Activated T-helper 1 cell treated with anti-CD3 and anti-CD28 coated beads, Interleukin-2, amount 50 U/mL, for 16 hours (primary cell): ENCODE data around the gene CAPZA2.
"Not testable (repeated sequence)": the region's sequence is repeated elsewhere in the genome, so short reads cannot be mapped to it uniquely, and the experiment has no call there.

Experiments used
- DNase-seq, 2 donors: peaks; one replicate each; pipeline ENCODE4 v3.0.0-alpha.2; 2020; ENCODE audit warnings: low read depth in 1 of 2, low spot score in 1 of 2

The CAPZA2 gene

DNA sequence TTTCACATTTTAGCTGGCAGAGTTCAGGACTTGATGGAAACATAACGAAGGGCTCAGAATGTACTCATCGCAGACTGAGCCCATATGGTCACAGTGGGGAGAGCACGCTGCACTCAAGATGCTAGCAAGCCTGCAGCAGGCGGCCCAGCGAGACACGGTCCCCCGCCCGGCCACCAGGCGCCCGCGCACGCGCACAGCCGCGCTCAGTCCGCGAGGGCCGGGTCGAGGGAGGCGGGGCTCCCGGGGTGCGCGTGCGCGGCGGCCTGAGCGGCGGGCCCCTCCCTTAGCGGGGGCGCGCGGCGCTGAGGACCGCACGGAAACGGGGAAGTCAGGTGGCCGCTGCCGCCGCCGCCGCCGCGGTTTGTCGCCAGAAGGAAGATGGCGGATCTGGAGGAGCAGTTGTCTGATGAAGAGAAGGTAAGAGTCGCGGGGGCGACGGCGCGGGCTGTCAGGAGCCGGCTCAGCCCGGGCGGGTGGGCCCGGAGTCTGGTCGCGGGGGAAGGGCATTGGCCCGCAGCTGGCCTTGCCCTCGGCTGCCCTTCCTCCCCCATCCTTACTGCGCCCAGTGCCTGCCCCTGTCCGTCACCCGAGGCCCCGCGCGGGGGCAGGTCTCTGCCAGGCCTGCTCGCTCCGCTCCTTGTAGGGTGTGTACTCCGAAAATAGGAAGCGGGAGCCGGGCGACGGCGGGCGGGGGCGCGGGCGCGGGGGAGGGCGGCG lies at the start of gene CAPZA2:
Gene CAPZA2 (plus strand): TSS at position 354 of the 717 bp plus-strand sequence. CDS start 25 bp downstream, at position 379.
- peak; percentile 86 to 94 for DNase-seq

DNA sequence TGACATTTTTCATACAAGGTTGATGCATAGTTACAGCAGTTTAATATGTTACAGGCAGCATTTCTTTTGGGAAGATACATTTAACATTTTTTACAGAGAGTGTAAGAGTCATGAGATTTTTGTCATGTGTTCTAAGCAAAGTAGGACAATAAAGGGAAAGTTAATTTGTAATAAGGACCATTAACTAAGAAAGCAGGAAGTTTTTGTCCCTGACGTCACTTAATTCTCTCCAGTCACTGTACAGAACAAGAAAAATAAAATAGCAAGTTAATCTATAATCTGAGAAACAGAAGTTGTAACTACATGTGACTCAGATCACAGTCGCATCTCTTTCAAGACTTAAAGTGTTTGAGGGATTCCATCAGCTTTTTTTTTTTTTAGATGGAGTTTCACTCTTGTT lies 49.5 kb upstream of the CAPZA2 start:
- no peak for DNase-seq

DNA sequence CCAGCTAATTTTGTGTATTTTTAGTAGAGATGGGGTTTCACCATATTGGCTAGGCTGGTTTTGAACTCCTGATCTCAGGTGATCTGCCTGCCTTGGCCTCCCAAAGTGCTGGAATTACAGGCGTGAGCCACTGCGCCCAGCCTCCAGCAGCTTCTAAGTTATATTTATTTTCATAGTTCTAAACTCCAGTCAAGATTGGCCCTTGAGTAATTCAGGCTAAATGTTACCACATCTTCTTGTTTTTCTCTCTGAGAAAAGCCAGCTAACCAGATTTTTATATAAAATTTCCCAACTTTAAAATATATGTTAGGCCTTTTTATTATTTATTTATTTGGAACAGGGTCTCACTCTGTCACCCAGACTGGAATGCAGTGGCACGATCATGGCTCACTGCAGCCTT lies 49.0 kb upstream of the CAPZA2 start:
- not testable (repeated sequence) for DNase-seq

DNA sequence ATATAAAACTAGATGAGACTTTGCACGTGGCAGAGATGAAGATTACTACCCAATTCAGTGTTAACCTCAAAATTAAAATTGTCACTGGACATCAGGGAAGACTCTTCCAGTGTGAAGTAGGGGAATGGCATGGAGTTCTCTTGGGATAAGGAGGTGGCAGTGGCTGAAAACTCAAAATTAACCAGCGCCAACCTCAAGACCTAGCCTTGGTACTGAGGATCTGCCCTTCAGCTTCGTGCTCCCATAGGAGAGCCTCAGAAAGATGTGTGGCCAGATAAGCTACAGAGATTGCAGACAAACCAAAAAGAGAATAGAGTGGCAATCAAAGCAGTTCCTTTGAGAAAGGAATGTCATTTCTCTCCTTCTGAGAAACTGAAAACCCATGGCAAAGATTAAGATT lies 47.3 kb upstream of the CAPZA2 start:
- no peak for DNase-seq

DNA sequence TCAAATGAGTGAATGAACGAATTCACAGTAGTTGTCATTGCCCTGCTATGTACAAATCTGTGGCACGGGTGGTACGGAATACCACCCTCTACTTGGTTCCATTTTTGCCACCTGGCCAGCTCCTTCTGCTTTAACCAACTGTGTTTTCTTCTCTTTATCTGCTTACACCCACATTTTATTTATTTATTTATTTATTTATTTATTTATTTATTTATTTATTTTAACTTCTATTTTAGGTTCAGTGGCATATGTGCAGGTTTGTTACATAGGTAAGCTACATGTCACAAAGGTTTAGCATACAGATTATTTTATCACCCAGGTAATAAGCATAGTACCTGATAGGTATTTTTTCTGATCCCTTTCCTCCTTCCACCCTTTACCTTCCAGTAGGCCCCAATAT lies 42.2 kb upstream of the CAPZA2 start:
- no peak for DNase-seq

DNA sequence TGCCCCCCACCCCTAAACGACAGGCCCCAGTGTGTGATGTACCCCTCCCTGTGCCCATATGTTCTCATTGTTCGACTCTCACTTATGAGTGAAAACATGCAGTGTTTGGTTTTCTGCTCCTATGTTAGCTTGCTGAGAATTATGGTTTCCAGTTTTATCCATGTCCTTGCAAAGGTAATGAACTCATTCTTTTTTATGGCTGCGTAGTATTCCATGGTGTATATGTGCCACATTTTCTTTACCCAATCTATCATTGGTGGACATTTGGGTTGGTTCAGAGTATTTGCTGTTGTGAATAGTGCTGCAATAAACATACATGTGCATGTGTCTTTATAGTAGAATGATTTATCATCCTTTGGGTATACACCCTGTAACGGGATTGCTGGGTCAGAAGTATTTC lies 40.7 kb upstream of the CAPZA2 start:
- DNase-seq: not testable (repeated sequence)

DNA sequence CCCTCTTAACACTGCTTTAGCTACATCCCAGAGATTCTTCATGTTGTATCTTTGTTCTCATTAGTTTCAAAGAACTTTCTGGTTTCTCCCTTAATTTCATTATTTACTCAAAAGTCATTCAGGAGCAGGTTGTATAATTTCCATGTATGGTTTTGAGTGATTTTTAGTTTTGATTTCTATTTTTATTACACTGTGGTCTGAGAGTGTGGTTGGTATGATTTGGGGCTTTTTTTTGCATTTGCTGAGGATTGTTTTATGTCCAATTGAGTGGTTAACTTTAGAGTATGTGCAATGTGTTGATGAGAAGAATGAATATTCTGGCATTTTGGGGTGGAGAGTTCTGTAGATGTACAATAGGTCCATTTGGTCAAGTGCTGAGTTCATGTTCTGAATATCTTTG lies 37.9 kb upstream of the CAPZA2 start:
- DNase-seq: no peak

DNA sequence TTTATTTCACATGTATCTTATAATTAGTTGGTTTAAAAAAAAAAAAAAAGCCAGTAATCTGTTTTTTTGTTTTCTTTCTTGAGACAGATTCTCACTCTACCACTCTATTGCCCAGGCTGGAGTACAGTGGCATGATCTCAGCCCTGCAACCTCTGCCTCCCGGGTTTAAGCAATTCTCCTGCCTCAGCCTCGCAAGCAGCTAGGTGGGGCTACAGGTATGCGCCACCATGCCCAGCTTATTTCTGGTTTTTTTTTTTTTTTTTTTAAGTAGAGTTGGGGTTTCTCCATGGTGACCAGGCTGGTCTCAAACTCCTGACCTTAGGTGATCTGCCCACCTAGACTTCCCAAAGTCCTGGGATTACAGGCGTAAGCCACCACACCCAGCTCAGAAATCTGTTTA lies 34.1 kb upstream of the CAPZA2 start:
- DNase-seq: no peak

DNA sequence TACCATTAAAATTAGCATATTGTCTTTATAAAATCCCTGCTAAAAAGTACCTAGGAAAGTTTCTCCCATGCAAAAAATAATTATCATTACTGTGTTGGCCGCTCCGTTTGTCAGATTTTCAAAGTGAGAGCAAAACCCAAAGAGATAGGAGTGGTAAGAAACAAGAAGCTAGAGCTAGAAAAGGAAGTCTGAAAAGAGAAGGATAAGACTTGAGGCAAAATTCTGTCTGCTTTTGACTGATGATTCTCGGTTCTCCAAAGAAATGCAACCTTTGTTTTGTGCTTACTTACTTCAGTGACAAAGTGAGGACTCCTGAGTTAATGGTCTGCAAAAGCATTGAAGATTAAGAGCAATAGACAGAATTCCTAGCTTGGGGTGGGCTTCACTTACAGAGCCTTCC lies 33.3 kb upstream of the CAPZA2 start:
- DNase-seq: no peak

DNA sequence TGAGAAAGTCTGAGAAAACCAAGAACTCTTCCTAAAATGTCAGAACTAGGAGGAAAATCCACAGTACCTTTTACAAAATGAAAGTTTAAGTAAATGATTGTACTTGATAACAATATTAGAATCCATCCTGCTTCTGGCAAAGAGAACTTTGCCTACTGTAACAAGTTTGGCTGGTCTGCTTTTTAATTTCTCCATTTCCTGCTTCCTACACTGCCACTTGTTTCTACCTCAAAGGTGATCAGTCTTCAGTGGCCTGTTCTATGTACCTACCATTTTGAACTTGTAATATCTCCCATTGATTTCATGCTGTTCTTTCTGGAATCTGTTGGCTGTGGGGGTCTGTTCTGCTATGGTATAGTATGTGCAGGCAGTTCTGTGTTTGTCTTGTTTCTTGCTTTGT lies 32.9 kb upstream of the CAPZA2 start:
- no peak for DNase-seq

DNA sequence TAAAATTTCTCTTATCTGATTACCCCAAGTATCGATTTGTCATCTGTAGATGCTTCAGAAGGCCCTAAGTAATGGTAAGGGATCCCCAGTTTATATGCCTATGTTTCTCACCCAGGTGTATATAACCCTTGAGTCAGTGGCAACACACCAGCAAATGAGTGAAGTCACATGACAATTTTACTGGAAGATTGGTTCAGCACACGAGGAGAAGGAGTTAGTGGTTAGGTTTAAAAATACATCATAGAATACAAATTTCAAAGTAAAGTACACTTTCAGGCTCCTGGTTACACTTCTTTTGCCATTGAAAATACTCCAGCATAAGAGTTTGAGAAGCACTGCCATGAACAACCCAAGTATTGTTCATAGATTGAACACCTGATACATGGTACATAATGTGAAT lies 29.7 kb upstream of the CAPZA2 start:
- no peak for DNase-seq

DNA sequence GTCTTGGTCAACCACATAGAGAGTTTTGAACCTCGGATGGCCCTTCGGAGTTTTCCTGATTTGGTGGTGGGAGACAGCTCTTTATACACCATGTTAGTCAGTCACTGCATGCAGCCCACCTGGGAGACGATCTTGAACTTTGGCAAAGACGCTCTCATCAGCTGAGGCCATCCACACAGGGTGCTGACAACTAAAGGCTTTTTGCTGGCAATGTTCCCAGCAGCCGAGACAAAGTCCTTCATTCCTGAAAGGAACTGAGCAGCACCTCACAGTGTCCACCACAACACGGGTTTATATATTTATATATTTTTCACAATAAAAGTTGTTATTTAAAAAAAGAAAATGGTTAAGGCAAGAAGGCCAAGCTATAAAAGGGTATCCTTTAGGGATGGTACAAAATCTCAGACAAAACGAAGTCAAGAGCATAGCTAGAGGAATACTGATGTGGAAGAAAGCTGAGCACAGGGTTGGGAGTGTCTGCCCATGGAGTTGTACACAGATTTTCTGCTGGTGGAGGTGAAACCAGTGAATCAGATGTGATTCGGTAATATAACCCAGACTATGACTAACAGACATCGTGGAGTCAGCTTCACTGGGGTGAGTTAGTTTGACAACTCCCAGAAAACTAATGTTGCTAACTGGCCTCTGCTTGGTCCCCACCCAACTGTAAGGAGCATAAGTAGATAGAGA lies 27.4 kb upstream of the CAPZA2 start:
- DNase-seq: no peak

DNA sequence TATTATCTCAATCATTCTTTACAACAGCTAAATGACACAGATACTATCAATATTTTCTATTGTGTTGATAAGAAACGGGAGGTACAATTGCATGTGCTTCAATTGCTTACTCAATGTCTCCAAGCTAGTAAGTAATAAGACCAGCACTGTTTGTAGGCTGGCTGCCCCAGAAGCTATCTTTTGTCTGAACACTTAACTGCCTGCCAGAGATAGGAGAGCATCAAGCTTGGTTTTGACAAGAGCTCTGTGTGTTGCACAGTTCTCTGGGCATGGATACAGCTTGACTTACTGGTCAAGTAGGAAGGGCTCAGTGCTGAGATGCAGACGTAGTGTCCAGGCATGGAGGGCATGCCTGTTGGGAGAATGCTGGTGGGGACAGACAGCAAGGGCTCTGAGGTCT lies 26.3 kb upstream of the CAPZA2 start:
- no peak for DNase-seq

DNA sequence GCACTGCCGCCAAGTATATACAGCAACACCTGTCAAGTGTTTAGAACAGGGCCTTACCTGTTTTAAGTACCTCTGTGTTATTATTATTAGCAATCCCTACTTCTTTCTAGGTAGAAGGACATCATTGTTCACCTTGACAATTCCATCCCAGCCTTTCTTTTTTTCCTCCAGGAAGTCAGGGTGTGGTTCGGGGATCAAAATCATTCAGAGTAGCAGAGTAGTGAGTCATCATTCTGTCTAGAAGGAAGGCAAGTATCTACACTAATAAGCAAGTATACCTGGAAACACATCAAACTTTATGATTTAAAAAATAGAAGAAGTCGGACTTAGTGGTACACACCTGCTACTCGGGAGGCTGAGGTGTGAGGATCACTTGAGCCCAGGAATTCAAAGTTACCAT lies 25.5 kb upstream of the CAPZA2 start:
- no peak for DNase-seq

DNA sequence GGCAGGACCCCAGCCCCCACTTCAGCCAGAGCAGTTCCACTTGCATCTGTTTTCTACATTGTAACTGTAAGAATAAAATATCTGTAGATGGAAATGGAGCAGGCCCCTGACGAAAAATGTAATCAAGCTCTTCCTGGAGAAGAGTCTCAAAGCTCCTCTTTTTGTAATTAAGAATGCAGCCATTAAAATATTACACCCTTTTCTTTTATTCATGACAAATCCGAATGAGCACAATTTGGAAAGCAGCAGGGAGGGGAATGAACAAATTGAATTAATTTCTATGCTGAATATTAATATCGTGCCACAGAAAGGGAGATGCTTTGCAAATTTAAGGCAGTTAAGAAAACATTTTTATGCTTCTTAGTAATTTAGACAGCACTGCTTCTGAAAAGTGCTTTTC lies 24.8 kb upstream of the CAPZA2 start:
- no peak for DNase-seq

DNA sequence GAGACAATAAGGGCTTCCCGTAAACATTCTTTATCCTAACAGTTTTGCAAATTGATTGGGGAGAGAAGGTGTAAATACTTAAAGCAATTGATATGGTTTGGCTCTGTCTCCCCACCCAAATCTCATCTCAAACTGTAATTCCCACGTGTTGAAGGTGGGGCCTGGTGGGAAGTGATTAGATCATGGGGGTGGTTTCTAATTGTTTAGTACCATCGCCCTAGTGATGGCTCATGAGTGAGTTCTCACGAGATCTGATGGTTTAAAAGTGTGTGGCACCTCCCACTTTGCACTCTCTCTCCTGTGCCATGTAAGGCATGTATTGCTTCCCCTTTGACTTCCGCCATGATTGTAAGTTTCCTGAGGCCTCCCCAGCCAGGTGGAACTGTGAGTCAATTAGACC lies 22.1 kb upstream of the CAPZA2 start:
- DNase-seq: no peak

DNA sequence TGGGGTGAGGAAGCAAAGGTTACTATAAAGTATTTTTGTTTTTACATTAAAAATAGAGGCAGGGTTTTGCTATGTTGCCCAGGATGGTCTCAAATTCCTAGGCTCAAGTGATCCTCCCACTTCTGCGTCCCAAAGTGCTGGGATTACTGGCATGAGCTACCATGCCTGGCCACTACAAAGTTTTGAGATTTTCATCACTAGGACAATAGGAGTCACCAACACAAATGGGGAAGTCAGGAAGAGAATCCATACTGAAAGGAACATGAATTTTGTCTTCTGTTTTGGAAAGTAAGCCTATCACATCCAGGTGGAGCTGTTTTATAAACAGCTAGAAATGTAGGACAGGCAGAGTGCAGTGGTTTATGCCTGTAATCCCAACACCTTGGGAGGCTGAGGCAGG lies 20.0 kb upstream of the CAPZA2 start:
- DNase-seq: no peak

DNA sequence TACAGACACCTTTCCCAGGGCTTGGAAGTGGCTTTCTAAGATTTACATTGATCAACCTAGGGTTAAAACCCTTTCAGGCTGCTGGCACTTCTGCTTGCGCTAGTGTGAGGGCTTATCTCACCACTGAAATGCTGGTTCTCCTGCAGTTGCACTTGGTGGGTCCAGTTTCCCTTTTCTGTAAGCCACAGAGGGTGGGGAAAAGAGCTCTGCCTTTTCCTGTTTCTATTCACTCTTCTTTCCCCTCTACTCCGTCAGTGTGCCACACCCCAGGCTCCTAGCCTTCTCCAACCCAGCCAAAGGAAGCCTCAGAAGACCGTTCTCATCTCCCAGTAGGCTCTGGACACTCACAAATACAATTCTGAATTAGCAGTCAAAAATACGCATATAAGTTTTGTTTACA lies 19.0 kb upstream of the CAPZA2 start:
- DNase-seq: no peak

DNA sequence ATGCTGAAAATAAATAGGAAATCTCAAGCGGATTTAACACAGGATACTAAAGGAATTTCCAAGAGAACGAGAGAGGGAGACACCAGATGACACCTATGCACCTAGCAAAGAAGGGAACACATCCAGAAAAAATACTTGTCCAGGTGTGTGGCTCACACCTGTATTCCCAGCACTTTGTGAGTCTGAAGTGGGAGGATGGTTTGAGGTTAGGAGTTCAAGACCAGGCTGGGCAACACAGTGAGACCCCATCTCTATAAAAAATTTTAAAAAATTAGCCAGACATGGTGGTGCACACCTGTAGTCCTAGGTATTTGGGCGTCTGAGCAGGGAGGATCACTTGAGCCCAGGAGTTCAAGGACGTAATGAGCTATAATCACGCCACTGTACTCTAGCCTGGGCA lies 11.2 kb upstream of the CAPZA2 start:
- no peak for DNase-seq

DNA sequence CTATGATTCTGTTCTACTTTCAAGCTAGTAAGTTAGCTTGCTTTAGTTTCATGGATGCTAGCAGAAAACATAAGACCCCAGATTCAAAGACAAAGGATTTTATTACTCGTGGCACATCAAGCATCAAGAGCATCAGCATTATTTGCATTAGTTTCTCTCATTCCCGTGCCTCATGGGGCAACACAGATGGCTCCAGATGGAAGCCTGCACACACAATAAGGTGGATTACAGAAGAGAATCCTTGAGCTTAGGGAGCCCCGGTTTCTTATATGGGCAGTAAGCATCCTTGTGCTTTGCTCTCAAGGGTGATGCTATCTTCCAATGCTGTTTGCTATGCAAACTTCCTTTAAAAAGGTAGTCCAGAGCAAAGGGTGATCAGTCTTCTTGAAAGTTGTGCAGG lies 10.7 kb upstream of the CAPZA2 start:
- no peak for DNase-seq

DNA sequence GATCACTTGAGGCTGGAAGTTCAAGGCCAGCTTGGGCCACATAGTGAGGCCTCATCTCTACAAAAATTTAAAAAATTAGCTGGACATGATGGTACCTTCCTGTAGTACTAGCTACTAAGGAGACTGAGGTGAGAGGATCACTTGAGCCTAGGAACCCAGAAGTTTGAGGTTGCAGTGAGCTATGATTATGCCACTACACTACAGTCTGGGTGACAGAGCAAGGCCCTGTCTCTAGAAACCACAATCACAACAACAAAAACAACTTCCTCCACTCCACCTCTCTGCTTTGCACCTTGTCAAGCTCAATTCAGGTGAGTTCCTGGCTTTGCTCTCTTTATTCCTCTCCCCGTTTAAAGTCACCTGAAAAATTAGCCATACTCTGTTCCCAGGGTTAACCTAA lies 8.3 kb upstream of the CAPZA2 start:
- no peak for DNase-seq

DNA sequence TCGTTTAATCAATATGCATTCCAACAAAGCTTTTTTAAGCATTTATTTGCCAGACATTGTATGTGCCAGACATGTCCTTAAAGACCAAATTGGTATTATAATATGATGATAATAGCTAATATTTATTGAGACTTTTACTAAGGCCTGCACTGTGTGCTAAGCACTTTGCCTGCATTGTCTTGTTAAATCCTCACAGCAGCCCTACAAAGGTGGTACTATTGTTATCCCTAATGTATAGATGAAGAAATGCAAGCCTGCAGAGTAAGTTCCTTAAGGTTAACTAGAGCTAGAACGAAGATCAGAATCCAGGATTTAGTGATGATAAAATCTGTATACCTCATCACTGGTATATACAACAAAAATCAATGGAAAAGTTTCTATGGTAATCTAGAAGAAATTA lies 5.3 kb upstream of the CAPZA2 start:
- DNase-seq: no peak

DNA sequence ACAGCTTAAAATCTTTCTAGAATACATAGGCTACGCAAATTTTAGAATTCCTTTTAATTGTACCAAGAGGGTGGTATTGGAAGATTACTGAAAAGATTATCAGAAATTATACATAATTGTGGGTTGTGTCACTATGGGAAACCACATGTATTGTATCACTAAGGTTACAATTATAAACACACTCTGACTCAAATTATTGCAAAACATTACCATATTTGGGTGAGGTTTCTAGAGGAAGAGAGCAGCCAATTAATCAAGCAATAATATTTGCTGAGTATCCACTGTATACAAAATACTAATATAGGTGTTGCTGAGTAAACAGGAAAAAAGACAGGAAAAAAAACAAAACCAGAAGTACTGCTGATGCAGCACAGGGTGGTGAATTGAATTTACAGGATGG lies 3.1 kb upstream of the CAPZA2 start:
- no peak for DNase-seq
